Cardiac muscle cell (in vitro differentiated cells and primary cell): Measurements from ENCODE around the gene FLRT1. TPM values are rescaled to one million over a fixed set of nuclear protein-coding genes. Genes with fewer than 3 reads are reported as not detected.

Experiments
- DNase-seq, 2 donors: peaks; one replicate each; pipeline versions ENCODE4 v3.0.0 to v3.0.0-alpha.2; 2010 to 2017; ENCODE audit warnings: low read depth in 1 of 2, low spot score in 1 of 2
- H3K27ac ChIP-seq: fragments of 200-600 bp; sonication (generic); 2 replicates; pipeline ENCODE4 v1.5.1; 2016
- H3K27me3 ChIP-seq: fragments of 200-600 bp; sonication (generic); 2 replicates; pipeline ENCODE4 v1.6.0; 2016; ENCODE audit warnings: control low read depth
- H3K36me3 ChIP-seq: fragments of 200-600 bp; sonication (generic); 2 replicates; pipeline ENCODE4 v1.5.1; 2016; ENCODE audit warnings: control low read depth
- H3K4me1 ChIP-seq: fragments of 200-600 bp; sonication (generic); 2 replicates; pipeline ENCODE4 v1.8.1; 2017; ENCODE audit warnings: low read depth, mild to moderate bottlenecking, mixed run types
- H3K4me3 ChIP-seq: fragments of 200-600 bp; sonication (generic); 2 replicates; pipeline ENCODE4 v1.5.1; 2016; ENCODE audit warnings: mild to moderate bottlenecking
- H3K9me3 ChIP-seq: fragments of 200-600 bp; sonication (generic); 2 replicates; pipeline ENCODE4 v1.5.1; 2017; ENCODE audit warnings: low read depth, mild to moderate bottlenecking, control low read depth
- CTCF ChIP-seq: IDR thresholded peaks from 2 replicates; pipeline ENCODE4 v1.5.1; 2012; ENCODE audit warnings: low read depth, mild to moderate bottlenecking, low read length
- polyA plus RNA-seq: library from polyadenylated mRNA; unstranded; fragments of >200 nt; fragmentation: Nextera tagmentation; extraction: Ambion mirVana; gene quantifications from 2 replicates; pipeline ENCODE4 v1.2.1, GENCODE V29; 2016
- total RNA-seq: library from RNA; depleted of rRNA; stranded (reverse); fragments of >200 nt; gene quantifications from 2 replicates; pipeline ENCODE4 v1.2.3, GENCODE V29; 2016

FLRT1 gene
- total and polyA plus RNA-seq, 2 experiments from 2014 or later, result 0.69 to 2.9 TPM

- H3K36me3 ChIP-seq, result no peaks in the 10 kb centered on the region
- H3K4me3 ChIP-seq, result no peak overlapping the region
- no peaks in the 10 kb centered on the region for H3K27me3 ChIP-seq
- no peak overlapping the region for H3K27ac ChIP-seq
- no peak for TF ChIP-seq CTCF
- no peaks in the 10 kb centered on the region for H3K9me3 ChIP-seq
- peaks cover 8% of the 10 kb centered on the region for H3K4me1 ChIP-seq
- DNase-seq, result no peak
Measured at GRCh38 chr11:64022125-64022784, 13.5 kb upstream of the FLRT1 start.

GRCh38 chr11:64023712-64024710 lies 11.7 kb upstream of the FLRT1 start:
- no peak for DNase-seq
- Histone ChIP-seq H3K36me3 (no peaks in the 10 kb centered on the region), H3K27me3 (no peaks in the 10 kb centered on the region), H3K4me1 (peaks cover 15% of the 10 kb centered on the region), H3K4me3 (no peak overlapping the region), H3K9me3 (no peaks in the 10 kb centered on the region), H3K27ac (no peak overlapping the region)
- no peak for TF ChIP-seq CTCF

DNA sequence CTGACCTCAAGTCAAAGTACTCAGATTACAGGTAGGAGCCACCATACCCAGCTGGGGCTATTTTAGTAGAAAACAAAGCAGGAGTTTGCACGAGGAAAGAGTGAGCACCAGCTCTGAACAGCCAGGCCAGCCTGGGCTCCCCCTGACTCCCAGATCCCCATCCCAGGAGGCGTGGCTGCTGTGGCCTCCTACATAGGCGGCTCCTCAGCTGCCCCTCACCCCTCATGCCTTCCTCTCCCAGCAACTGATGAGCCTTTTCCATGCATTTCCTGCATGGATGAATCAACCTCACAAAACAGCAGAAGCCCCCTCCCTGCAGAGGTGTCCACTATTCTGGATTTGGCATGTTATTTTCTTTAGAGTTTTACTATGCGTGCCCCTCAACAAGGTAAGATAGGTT lies 10.5 kb upstream of the FLRT1 start:
- Histone ChIP-seq H3K27me3 (peaks cover 4% of the 10 kb centered on the region), H3K27ac (no peak overlapping the region), H3K4me1 (peaks cover 15% of the 10 kb centered on the region), H3K36me3 (no peaks in the 10 kb centered on the region), H3K4me3 (no peak overlapping the region), H3K9me3 (no peaks in the 10 kb centered on the region)
- peak in 1 of 2 donors; percentile 43 for DNase-seq
- no peak for TF ChIP-seq CTCF

GRCh38 chr11:64026575-64027205 lies 9.0 kb upstream of the FLRT1 start:
- no peak overlapping the region for H3K27ac ChIP-seq
- no peak for DNase-seq
- no peaks in the 10 kb centered on the region for H3K9me3 ChIP-seq
- no peak overlapping the region for H3K4me3 ChIP-seq
- no peak for TF ChIP-seq CTCF
- no peaks in the 10 kb centered on the region for H3K36me3 ChIP-seq
- H3K4me1 ChIP-seq, result peaks cover 11% of the 10 kb centered on the region
- peaks cover 4% of the 10 kb centered on the region for H3K27me3 ChIP-seq

DNA sequence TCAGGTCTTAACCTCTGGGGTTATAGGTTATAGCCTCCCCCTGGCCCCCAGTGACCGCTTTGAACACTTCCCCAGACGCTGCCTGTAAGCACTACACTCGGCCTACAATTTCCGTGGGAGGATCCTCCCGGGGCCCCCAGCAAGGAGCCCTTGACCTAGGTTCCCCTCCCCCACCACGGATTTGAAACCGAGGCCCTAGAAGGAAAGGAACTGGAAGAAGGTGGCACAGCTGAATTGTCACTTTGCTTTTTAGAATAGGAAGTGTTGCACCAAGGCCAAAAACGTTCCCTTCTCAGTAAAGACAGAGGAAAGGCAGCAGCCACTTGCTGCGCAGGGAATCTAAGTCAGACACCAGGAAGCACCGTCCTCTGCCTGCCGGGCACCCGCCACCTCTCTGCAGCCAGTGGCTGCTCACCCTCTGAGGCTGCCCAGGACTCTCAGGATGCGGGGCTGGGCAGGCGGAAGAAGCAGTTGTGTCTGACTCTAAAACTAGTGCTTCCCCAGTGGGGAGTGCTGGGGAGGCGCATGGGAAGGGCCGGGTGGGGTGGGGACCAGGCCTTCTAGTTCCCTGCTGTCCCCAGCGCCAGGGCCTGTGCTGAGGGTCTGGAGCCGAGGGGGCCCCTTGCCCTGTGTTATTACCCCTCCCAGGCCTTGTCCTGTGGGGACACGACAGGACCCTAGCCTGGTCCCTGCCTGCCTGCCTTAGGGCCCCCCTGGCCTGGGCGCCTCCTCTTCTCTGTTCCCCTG lies 7.9 kb upstream of the FLRT1 start:
- Histone ChIP-seq H3K9me3 (no peaks in the 10 kb centered on the region), H3K36me3 (no peaks in the 10 kb centered on the region), H3K27ac (no peak overlapping the region), H3K4me1 (peaks cover 11% of the 10 kb centered on the region), H3K4me3 (no peak overlapping the region), H3K27me3 (peaks cover 4% of the 10 kb centered on the region)
- DNase-seq, result no peak
- TF ChIP-seq CTCF, result no peak
